A549 treated with Mapracorat at 1 μM for 4 hours (cell line): ENCODE measurements around the gene PTPRZ1. TPM values are rescaled to one million over a fixed set of nuclear protein-coding genes. Genes with fewer than 3 reads are reported as not detected.

ENCODE experiments used
- total RNA-seq: library from RNA; stranded (reverse); fragments of 200-300 nt; extraction: Qiagen RNA extraction; gene quantifications from 5 replicates; pipeline ENCODE4 v1.2.3, GENCODE V29; 2022

The PTPRZ1 gene
- total RNA-seq = not detected in 5 replicates

GRCh38 chr7:121872831-121873288, at the start of gene PTPRZ1:
Gene PTPRZ1, plus strand, starts transcription at chr7:121873161. Its CDS starts 339 bp downstream, at chr7:121873500.

